Measurements from ENCODE around the gene CSRP3.

- TF ChIP-seq CTCF (IDR thresholded peaks at IDR 0.05; ENCODE audit: extremely low read depth in 1 of 2, insufficient read depth in 1 of 2, low read depth in 1 of 2, low read length in 2 of 2) (no peak), POLR2A (IDR thresholded peaks at IDR 0.05; ENCODE audit: low read depth, low read length) (no peak), POLR2AphosphoS5 (IDR thresholded peaks at IDR 0.05; ENCODE audit: insufficient read depth, low read depth, low read length) (no peak), MAX (IDR thresholded peaks at IDR 0.05; ENCODE audit: insufficient read depth, insufficient read length) (no peak)
These were observed 43.6 kb upstream of the CSRP3 start for GRCh38 chr11:19245351-19245750.

Measured in endothelial cell of umbilical vein (primary cell).